ENCODE data around the gene EYS.

Gene EYS

GRCh38 chr6:63824722-63825121, 1882.3 kb downstream of the EYS start:
- no peak for TF ChIP-seq ZNF274 (IDR thresholded peaks at IDR 0.05; ENCODE audit: low read depth, low read length)
- no peak overlapping the region for H3K4me3 ChIP-seq (ENCODE audit: low read length)

GRCh38 chr6:63821442-63821841, 1885.6 kb downstream of the EYS start:
- TF ChIP-seq ZNF274 (IDR thresholded peaks at IDR 0.05; ENCODE audit: low read depth, low read length): no peak

DNA sequence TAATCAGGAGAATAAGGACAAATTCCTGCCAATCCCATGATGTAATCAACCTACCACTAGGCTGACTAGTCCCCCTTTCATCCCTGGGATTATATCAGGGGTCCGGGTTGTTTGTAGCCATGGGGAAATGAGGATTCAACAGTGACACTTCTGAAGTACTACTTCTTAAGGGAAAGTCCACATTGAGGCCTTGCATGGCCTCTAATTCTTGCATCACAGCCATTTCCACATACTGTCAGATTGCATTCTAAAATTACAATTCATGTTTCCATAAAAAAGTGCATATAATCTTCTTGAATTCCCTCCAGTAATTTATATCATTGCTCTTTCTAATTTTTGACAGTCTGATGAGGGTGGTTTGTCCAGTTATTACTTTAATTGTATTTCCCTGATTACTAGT, 1887.2 kb downstream of the EYS start:
- no peak for TF ChIP-seq ZNF274 (IDR thresholded peaks at IDR 0.05; ENCODE audit: low read depth, low read length)
- no peak overlapping the region for H3K4me3 ChIP-seq (ENCODE audit: low read length)

More at GRCh38 chr6:63821442-63821841, 1885.6 kb downstream of the EYS start:
- no peak overlapping the region for H3K4me3 ChIP-seq (ENCODE audit: low read length)

DNA sequence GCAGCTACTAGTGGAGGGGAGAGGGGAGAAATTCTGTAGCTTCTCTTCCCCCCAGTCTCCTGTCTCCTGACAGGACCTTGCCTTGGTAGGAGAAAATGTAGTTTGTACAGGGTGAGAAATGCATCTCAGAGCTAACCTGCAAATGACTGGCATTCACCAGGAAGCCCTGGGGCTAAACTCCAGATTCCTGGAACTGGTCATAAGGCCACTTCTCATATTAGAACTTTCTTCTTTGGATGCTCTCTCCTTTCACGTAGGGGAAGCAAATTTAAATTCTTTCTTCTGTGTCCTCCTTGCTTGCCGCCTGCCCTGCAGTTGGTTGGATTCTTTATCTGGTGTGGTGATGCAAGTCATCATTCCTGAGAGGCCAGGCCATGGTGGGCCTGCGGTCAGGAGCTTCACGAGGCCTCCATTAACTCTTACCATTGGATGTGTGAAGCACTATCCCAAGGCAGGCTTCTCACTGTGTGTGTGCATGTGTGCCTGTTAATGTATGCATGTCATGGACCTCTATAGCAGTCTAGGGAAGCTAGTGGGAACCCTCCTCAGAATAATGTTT, 1889.5 kb downstream of the EYS start:
- no peak overlapping the region for H3K4me3 ChIP-seq (ENCODE audit: low read length)
- no peak for TF ChIP-seq ZNF274 (IDR thresholded peaks at IDR 0.05; ENCODE audit: low read depth, low read length)

DNA sequence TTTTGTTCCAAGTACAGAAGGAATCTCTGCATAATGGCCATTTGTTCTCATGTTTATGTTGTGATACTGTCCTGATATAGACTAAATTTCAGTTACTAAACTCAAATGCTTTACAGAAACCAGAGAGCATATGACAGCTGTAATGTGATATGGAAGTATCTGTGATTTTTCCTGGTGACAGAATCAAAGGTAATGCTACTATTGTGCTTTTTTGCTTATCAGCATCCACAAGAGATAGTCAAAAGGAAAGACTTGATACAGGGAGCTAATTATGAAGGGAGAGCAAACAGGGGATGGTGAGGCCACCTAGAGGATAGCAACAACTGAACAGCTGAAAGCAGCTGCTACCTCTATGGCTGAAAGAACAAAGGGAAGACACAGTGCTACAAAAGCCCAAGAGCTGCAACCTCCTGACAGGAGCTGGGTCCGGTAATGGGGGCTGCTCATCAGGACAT, 1890.0 kb downstream of the EYS start:
- TF ChIP-seq ZNF274 (IDR thresholded peaks at IDR 0.05; ENCODE audit: low read depth, low read length): no peak
- H3K4me3 ChIP-seq (ENCODE audit: low read length): no peak overlapping the region

GRCh38 chr6:63816401-63816981, 1890.5 kb downstream of the EYS start:
- no peak overlapping the region for H3K4me3 ChIP-seq (ENCODE audit: low read length)
- TF ChIP-seq ZNF274 (IDR thresholded peaks at IDR 0.05; ENCODE audit: low read depth, low read length): no peak

DNA sequence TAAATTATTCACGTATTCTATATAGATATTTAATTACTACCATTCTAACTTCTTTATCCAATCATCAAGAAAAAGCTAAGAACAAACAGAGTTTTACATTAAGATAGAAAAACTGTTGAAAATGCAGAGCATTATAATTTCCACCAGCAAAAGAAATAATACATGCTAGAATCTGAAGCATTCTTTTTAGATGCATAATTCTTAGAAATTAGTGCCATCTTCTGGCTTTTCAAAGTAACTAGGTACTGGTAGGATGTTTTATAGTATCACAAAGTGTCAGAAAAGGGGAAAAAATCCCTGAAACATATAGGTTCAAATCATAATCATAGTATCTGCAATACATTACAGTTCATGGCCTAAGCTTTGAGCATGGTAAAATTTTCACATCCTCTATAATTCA, 1892.6 kb downstream of the EYS start:
- no peak overlapping the region for H3K4me3 ChIP-seq (ENCODE audit: low read length)
- no peak for TF ChIP-seq ZNF274 (IDR thresholded peaks at IDR 0.05; ENCODE audit: low read depth, low read length)

DNA sequence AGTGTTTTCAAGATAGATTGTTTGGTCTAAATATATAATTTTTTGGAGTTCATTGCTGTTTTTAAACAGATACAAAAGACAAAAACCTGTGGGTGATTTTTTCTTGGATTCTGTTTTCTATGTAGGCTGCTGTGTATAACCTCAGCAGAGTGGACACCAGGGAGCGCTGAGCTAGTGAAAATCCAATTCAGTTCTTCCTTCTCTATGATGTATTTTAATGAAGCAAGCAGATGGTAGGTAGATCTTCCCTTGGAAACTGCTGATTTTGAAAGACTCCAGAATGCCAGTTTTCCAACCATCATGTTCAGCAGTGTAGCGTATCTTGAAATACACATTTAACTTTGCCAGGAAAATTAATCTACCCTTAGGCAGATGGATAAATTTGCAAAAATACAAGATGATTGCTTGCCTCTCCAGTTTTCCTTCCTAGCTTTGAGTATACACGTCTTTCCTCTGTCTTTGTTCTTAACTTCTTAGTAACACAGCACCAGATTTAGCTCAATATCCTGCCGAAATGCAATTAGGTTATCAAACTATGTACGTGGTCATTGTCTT, 1893.4 kb downstream of the EYS start:
- no peak overlapping the region for H3K4me3 ChIP-seq (ENCODE audit: low read length)
- TF ChIP-seq ZNF274 (IDR thresholded peaks at IDR 0.05; ENCODE audit: low read depth, low read length): no peak

- H3K4me3 ChIP-seq (ENCODE audit: low read length): no peak overlapping the region
- TF ChIP-seq ZNF274 (IDR thresholded peaks at IDR 0.05; ENCODE audit: low read depth, low read length): no peak
Observed at GRCh38 chr6:63808576-63808975, 1898.5 kb downstream of the EYS start.

GRCh38 chr6:63807056-63807455, 1900.0 kb downstream of the EYS start:
- no peak overlapping the region for H3K4me3 ChIP-seq (ENCODE audit: low read length)
- TF ChIP-seq ZNF274 (IDR thresholded peaks at IDR 0.05; ENCODE audit: low read depth, low read length): no peak

GRCh38 chr6:63806573-63806913, 1900.5 kb downstream of the EYS start:
- H3K4me3 ChIP-seq (ENCODE audit: low read length): no peak overlapping the region
- no peak for TF ChIP-seq ZNF274 (IDR thresholded peaks at IDR 0.05; ENCODE audit: low read depth, low read length)

GRCh38 chr6:63805808-63806572, 1901.0 kb downstream of the EYS start:
- no peak overlapping the region for H3K4me3 ChIP-seq (ENCODE audit: low read length)
- TF ChIP-seq ZNF274 (IDR thresholded peaks at IDR 0.05; ENCODE audit: low read depth, low read length): no peak

DNA sequence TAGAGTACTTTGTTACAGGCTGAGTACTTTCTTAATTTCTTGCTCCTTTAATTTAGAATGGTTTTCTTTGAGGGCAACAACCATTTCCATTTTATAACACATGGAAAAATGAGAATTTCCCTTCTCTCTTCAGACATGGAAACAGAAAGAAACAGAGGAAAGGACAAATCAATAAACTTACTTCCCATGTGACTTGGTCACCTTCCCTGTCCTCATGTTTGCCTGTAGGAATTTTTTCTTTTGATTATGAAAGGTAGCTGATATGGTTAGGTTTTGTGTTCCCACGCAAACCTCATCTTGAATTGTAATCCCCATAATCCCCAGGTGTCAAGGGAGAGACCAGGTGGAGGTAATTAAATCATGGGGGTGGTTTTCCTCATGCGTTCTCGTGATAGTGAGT, 1901.7 kb downstream of the EYS start:
- no peak overlapping the region for H3K4me3 ChIP-seq (ENCODE audit: low read length)
- no peak for TF ChIP-seq ZNF274 (IDR thresholded peaks at IDR 0.05; ENCODE audit: low read depth, low read length)

- TF ChIP-seq ZNF274 (IDR thresholded peaks at IDR 0.05; ENCODE audit: low read depth, low read length): no peak
- H3K4me3 ChIP-seq (ENCODE audit: low read length): no peak overlapping the region
Observed at GRCh38 chr6:63804381-63804956, 1902.6 kb downstream of the EYS start.

- no peak for TF ChIP-seq ZNF274 (IDR thresholded peaks at IDR 0.05; ENCODE audit: low read depth, low read length)
- H3K4me3 ChIP-seq (ENCODE audit: low read length): no peak overlapping the region
Observed at GRCh38 chr6:63803371-63803770, 1903.7 kb downstream of the EYS start.
